HCT116 (cell line): ENCODE results near the gene PHB1. TPM values are rescaled to one million over a fixed set of nuclear protein-coding genes. Genes with fewer than 3 reads are reported as not detected.

Experiments
- ATAC-seq: fragments of 200-7000 bp; cut with Tn5 transposase; 2 replicates; pipeline ENCODE4 v1.9.1; 2020; ENCODE audit warnings: mild to moderate bottlenecking, moderate library complexity
- BruUV-seq: library from RNA; stranded (reverse); fragments of 400-500 nt; replicated peaks from 2 replicates; lab custom pipeline; 2021; lab: Mats Ljungman, UMichigan
- CTCF ChIA-PET: fragments of 300-600 bp; sonication (Branson Sonifier 250); formaldehyde crosslinking; loops from one replicate; lab custom pipeline; 2021; ENCODE audit warnings: antibody characterized with exemption; lab: Charles Lee
- POLR2A ChIA-PET: fragments of 300-600, 350-600 bp; sonication (Branson Sonifier 250); formaldehyde crosslinking; loops from one replicate; lab custom pipeline; 2021; ENCODE audit warnings: antibody characterized with exemption; lab: Charles Lee
- RAD21 ChIA-PET, 2 experiments: fragments of 300-600 bp; sonication (Branson Sonifier 250); formaldehyde crosslinking; loops; one replicate each; lab custom pipeline; 2023; ENCODE audit warnings: low total read pairs in 2 of 2; ENCODE audit not compliant: uncharacterized antibody in 2 of 2, unreplicated experiment in 2 of 2, low non-redundant PET in 1 of 2; lab: Charles Lee
- DNase-seq: peaks from one replicate; pipeline ENCODE4 v3.0.0-alpha.2; 2010; ENCODE audit warnings: low read depth, low spot score
- H2AFZ ChIP-seq: fragments of 200-600 bp; shearing (Covaris generic), sonication (generic); 2 replicates; pipeline ENCODE4 v1.6.1; 2017; ENCODE audit warnings: low read depth, mixed run types, mixed read lengths, antibody characterized with exemption, low read length; ENCODE audit not compliant: poor library complexity, severe bottlenecking
- H3K27ac ChIP-seq: 2 replicates; pipeline ENCODE4 v1.5.1; 2012; ENCODE audit warnings: low read depth, low read length
- H3K27me3 ChIP-seq: fragments of 200-600 bp; sonication (generic); 2 replicates; pipeline ENCODE4 v1.6.1; 2016; ENCODE audit warnings: mixed run types, low read length, mixed read lengths; ENCODE audit not compliant: insufficient read depth
- H3K36me3 ChIP-seq, 2 experiments: fragments of 200-500 bp in 1 of 2; fragments of 200-600 bp in 1 of 2; sonication (Bioruptor generic) in 1 of 2; sonication (generic) in 1 of 2; 2 replicates each; pipeline versions ENCODE4 v1.5.1 to v1.6.1; 2014 to 2016; ENCODE audit warnings: low read length in 2 of 2, inconsistent platforms in 1 of 2, mixed read lengths in 1 of 2, mixed run types in 1 of 2; ENCODE audit not compliant: insufficient read depth in 2 of 2, control insufficient read depth in 1 of 2
- H3K4me1 ChIP-seq, 2 experiments: fragments of 200-600 bp in 1 of 2; sonication (generic) in 1 of 2; 2 replicates each; pipeline versions ENCODE4 v1.5.1 to v1.6.1; 2012 to 2017; ENCODE audit warnings: low read length in 2 of 2, inconsistent platforms in 1 of 2, mild to moderate bottlenecking in 1 of 2, mixed read lengths in 1 of 2, mixed run types in 1 of 2, moderate library complexity in 1 of 2; ENCODE audit not compliant: insufficient read depth in 2 of 2, control insufficient read depth in 1 of 2
- H3K4me2 ChIP-seq: fragments of 200-600 bp; sonication (generic); 2 replicates; pipeline ENCODE4 v1.6.1; 2017; ENCODE audit warnings: mixed run types, low read length, mixed read lengths
- H3K4me3 ChIP-seq, 2 experiments: fragments of 200-600 bp in 1 of 2; sonication (generic) in 1 of 2; replicated peaks in 1 of 2; 2 replicates each; pipeline ENCODE4 v1.5.1; 2011 to 2016; ENCODE audit warnings: low read length in 2 of 2, control low read depth in 1 of 2, low read depth in 1 of 2, mild to moderate bottlenecking in 1 of 2, mixed read lengths in 1 of 2, mixed run types in 1 of 2
- H3K79me2 ChIP-seq: fragments of 200-600 bp; sonication (generic); 2 replicates; pipeline ENCODE4 v1.6.1; 2017; ENCODE audit warnings: mild to moderate bottlenecking, mixed run types, low read length, moderate library complexity, mixed read lengths; ENCODE audit not compliant: insufficient read depth
- H3K9ac ChIP-seq: fragments of 200-600 bp; sonication (generic); 2 replicates; pipeline ENCODE4 v1.6.1; 2016; ENCODE audit warnings: low read length, mixed read lengths
- H3K9me2 ChIP-seq: fragments of 200-600 bp; sonication (generic), shearing (Covaris generic); 2 replicates; pipeline ENCODE4 v1.6.1; 2017; ENCODE audit warnings: mixed run types, mild to moderate bottlenecking, moderate library complexity; ENCODE audit not compliant: insufficient read depth
- H3K9me3 ChIP-seq, 2 experiments: fragments of 200-500 bp in 1 of 2; fragments of 200-600 bp in 1 of 2; sonication (Bioruptor generic) in 1 of 2; sonication (generic) in 1 of 2; 2 replicates each; pipeline ENCODE4 v1.6.1; 2014 to 2017; ENCODE audit warnings: low read length in 2 of 2, mixed read lengths in 2 of 2, inconsistent platforms in 1 of 2, low read depth in 1 of 2, mild to moderate bottlenecking in 1 of 2, mixed run types in 1 of 2, moderate library complexity in 1 of 2; ENCODE audit not compliant: control insufficient read depth in 1 of 2, insufficient read depth in 1 of 2
- H4K20me1 ChIP-seq: fragments of 200-600 bp; sonication (generic), shearing (Covaris generic); 2 replicates; pipeline ENCODE4 v1.6.1; 2017; ENCODE audit warnings: mixed run types, mild to moderate bottlenecking, moderate library complexity; ENCODE audit not compliant: insufficient read depth
- CBX3 ChIP-seq: IDR thresholded peaks from 2 replicates; pipeline ENCODE4 v1.6.1; 2012; ENCODE audit warnings: low read depth
- EZH2 ChIP-seq: fragments of 200-600 bp; sonication (generic); IDR thresholded peaks from 2 replicates; pipeline ENCODE4 v1.6.1; 2017; ENCODE audit warnings: antibody characterized with exemption, mixed run types
- EZH2phosphoT487 ChIP-seq: fragments of 200-600 bp; IDR thresholded peaks from 2 replicates; pipeline ENCODE4 v1.6.1; 2018; ENCODE audit warnings: antibody characterized with exemption, borderline replicate concordance
- FOSL1 ChIP-seq: IDR thresholded peaks from 2 replicates; pipeline ENCODE4 v1.6.1; 2012; ENCODE audit warnings: low read depth
- JUND ChIP-seq: IDR thresholded peaks from 2 replicates; pipeline ENCODE4 v1.6.1; 2012
- MAX ChIP-seq: IDR thresholded peaks from 2 replicates; pipeline ENCODE4 v1.6.1; 2012
- POLR2A ChIP-seq: IDR thresholded peaks from 2 replicates; pipeline ENCODE4 v1.7.0; 2011; ENCODE audit warnings: borderline replicate concordance; ENCODE audit not compliant: insufficient read depth, insufficient read length; ENCODE audit errors: extremely low read depth
- POLR2AphosphoS5 ChIP-seq: IDR thresholded peaks from 2 replicates; pipeline ENCODE4 v1.6.1; 2011; ENCODE audit warnings: mild to moderate bottlenecking, low read depth, low read length, moderate library complexity
- RAD21 ChIP-seq: IDR thresholded peaks from 2 replicates; pipeline ENCODE4 v1.6.1; 2012; ENCODE audit warnings: low read depth, mild to moderate bottlenecking
- REST ChIP-seq: IDR thresholded peaks from 2 replicates; pipeline ENCODE4 v1.6.1; 2012; ENCODE audit warnings: low read depth
- SIN3A ChIP-seq: IDR thresholded peaks from 2 replicates; pipeline ENCODE4 v1.6.1; 2012; ENCODE audit warnings: low read depth
- TCF7L2 ChIP-seq: IDR thresholded peaks from 2 replicates; pipeline ENCODE4 v1.7.0; 2011; ENCODE audit warnings: borderline replicate concordance, inconsistent platforms; ENCODE audit not compliant: insufficient read depth, insufficient read length; ENCODE audit errors: extremely low read depth
- ZFX ChIP-seq: fragments of 450-650 bp; IDR thresholded peaks from 2 replicates; pipeline ENCODE4 v1.6.1; 2017
- ZNF274 ChIP-seq: fragments of 200-500 bp; sonication (Bioruptor generic); IDR thresholded peaks from 2 replicates; pipeline ENCODE4 v1.6.1; 2014; ENCODE audit warnings: mild to moderate bottlenecking, low read depth, low read length, inconsistent platforms
- intact Hi-C: fragments of 100-400 bp; cut with micrococcal nuclease; formaldehyde crosslinking; loops from 2 replicates; pipeline ENCODE4 v1.10.0; 2022
- total RNA-seq: library from RNA; stranded (reverse); gene quantifications from one replicate; pipeline ENCODE4 v1.2.1, GENCODE V29; 2021; ENCODE audit not compliant: unreplicated experiment
- TF ChIP-seq, protein P1 (sequence below): IDR thresholded peaks from 2 replicates; pipeline ENCODE4 v1.6.1; 2011; ENCODE audit warnings: mild to moderate bottlenecking, low read length, moderate library complexity; ENCODE audit not compliant: insufficient replicate concordance; ENCODE audit errors: extremely low read depth
- TF ChIP-seq, protein P2 (sequence below): IDR thresholded peaks from 2 replicates; pipeline ENCODE4 v1.6.1; 2012

The PHB1 gene
- total RNA-seq, 1 experiment from 2014 or later = 534 TPM

DNA sequence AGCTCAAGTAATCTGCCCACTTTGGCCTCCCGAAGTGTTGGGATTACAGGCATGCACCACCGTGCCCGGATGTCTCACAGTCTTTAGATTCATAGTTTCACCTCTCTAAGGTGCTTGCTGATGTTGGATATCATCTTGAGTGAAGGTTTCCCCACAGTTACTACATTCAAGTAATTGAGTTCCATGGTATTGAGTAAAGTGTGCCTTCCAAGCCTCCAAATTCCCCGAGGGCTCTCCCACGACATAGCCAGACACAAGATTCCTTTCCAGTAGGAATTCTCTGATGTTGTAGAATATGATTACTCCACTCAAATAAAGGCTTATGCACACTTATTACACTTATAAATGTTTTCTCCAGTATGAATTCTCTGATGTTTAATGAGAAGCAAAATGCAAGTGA lies 36.4 kb downstream of the PHB1 start (continued):
- TF ChIP-seq FOSL1 (no peak), RAD21 (no peak)
- TF ChIP-seq, protein P1, sequence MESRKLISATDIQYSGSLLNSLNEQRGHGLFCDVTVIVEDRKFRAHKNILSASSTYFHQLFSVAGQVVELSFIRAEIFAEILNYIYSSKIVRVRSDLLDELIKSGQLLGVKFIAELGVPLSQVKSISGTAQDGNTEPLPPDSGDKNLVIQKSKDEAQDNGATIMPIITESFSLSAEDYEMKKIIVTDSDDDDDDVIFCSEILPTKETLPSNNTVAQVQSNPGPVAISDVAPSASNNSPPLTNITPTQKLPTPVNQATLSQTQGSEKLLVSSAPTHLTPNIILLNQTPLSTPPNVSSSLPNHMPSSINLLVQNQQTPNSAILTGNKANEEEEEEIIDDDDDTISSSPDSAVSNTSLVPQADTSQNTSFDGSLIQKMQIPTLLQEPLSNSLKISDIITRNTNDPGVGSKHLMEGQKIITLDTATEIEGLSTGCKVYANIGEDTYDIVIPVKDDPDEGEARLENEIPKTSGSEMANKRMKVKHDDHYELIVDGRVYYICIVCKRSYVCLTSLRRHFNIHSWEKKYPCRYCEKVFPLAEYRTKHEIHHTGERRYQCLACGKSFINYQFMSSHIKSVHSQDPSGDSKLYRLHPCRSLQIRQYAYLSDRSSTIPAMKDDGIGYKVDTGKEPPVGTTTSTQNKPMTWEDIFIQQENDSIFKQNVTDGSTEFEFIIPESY = no peak

DNA sequence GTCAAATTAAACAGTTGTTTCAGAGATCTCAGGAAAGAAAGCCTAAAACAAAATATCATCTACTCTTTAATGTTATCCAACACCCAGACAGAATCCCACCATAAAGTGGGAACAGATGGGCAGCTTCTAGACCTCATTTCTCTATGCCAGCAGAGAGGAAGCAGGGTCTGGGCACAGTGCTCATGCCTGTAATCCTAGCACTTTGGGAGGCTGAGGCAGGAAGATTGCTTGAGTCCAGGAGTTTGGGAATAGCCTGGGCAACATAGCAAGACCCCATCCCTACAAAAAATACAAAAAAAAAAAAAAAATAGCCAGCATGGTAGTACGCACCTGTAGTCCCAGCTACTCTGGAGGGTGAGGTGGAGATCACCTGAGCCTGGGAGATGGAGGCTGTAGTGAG lies 39.1 kb downstream of the PHB1 start:
- H3K27me3 ChIP-seq = no peaks in the 10 kb centered on the region
- no peaks in the 10 kb centered on the region for H3K36me3 ChIP-seq
- ChIA-PET POLR2A (no interaction called here), CTCF (no interaction called here), RAD21 (no interaction called here)
- no peaks in the 10 kb centered on the region for H3K79me2 ChIP-seq
- no peak overlapping the region for H2AFZ ChIP-seq
- intact Hi-C loops = no loop called here
- H3K27ac ChIP-seq = no peak overlapping the region
- peaks cover 7 to 9% of the 10 kb centered on the region in 2 experiments for H3K4me1 ChIP-seq
- H3K9me2 ChIP-seq = no peaks in the 10 kb centered on the region
- H3K4me2 ChIP-seq = no peak overlapping the region
- no peaks in the 10 kb centered on the region for H3K9me3 ChIP-seq
- no peak for DNase-seq
- no peak overlapping the region for H3K9ac ChIP-seq
- no TSS peak for BruUV-seq
- H4K20me1 ChIP-seq = no peaks in the 10 kb centered on the region
- no peak overlapping the region for H3K4me3 ChIP-seq
- no peak for ATAC-seq
- TF ChIP-seq, protein P2, sequence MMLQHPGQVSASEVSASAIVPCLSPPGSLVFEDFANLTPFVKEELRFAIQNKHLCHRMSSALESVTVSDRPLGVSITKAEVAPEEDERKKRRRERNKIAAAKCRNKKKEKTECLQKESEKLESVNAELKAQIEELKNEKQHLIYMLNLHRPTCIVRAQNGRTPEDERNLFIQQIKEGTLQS = no peak
- TF ChIP-seq SIN3A (no peak), CBX3 (no peak), POLR2A (no peak), ZFX (no peak), TCF7L2 (no peak), POLR2AphosphoS5 (no peak), REST (no peak), EZH2 (no peak), EZH2phosphoT487 (no peak), MAX (no peak), FOSL1 (no peak), JUND (no peak), ZNF274 (no peak)
- TF ChIP-seq, protein P1 = no peak
